Measurements from ENCODE around the gene LRRC8B. TPM values are rescaled to one million over a fixed set of nuclear protein-coding genes. Genes with fewer than 3 reads are reported as not detected.
"Not testable (repeated sequence)": the region's sequence is repeated elsewhere in the genome, so short reads cannot be mapped to it uniquely, and the experiment has no call there.

The LRRC8B gene
- total RNA-seq, 1 donor from 2014 or later: 21.0 TPM

GRCh38 chr1:89607586-89608318 lies 83.1 kb downstream of the LRRC8B start:
- no peak for DNase-seq (ENCODE audit: low spot score)

- no peak for DNase-seq (ENCODE audit: low spot score)
Observed at GRCh38 chr1:89608319-89608983, 83.8 kb downstream of the LRRC8B start.

GRCh38 chr1:89608984-89609725 lies 84.5 kb downstream of the LRRC8B start:
- no peak for DNase-seq (ENCODE audit: low spot score)

GRCh38 chr1:89609781-89610456 lies 85.3 kb downstream of the LRRC8B start:
- no peak for DNase-seq (ENCODE audit: low spot score)

GRCh38 chr1:89610457-89611011 lies 85.9 kb downstream of the LRRC8B start:
- DNase-seq (ENCODE audit: low spot score): no peak

- no peak for DNase-seq (ENCODE audit: low spot score)
Observed at GRCh38 chr1:89611721-89612120, 87.1 kb downstream of the LRRC8B start.

DNA sequence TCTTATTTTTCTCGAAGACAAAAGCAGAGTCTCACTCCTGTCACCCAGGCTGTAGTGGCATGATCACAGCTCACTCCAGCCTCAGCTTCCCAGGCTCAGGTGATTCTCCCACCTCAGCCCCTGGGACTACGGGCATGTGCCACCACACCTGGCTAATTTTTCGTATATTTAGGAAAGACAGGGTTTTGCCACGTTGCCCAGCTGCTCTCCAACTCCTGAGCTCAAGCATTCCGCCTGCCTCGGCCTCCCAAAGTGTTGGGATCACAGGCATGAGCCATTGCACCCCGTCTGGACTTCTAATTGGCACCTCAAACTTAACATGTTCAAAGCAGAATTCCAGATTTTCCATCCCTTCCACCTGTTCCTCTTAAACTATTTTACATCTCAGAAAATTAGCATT lies 89.3 kb downstream of the LRRC8B start:
- no peak for DNase-seq (ENCODE audit: low spot score)

- no peak for DNase-seq (ENCODE audit: low spot score)
Observed at GRCh38 chr1:89615676-89616598, 91.3 kb downstream of the LRRC8B start.

- no peak for DNase-seq (ENCODE audit: low spot score)
Observed at GRCh38 chr1:89616844-89617627, 92.4 kb downstream of the LRRC8B start.

DNA sequence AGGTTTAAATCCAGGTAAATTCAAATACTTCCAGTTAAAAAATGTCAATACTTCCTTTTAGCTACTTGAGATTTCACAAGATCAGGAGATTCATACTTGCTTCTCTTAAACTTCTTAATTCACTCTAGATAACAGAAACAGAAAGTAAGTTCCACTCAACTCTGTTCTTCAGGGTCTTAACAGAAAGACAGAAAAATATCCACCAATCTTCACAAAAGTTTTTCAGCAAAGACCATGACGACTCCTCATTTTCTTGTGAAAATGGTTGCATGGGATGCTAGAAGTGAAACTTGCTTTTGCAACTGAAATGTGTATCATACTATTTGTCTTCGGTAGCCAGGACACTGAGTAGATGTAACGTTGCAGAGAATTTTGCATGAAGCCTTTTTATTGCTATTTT lies 96.0 kb downstream of the LRRC8B start:
- no peak for DNase-seq (ENCODE audit: low spot score)

DNA sequence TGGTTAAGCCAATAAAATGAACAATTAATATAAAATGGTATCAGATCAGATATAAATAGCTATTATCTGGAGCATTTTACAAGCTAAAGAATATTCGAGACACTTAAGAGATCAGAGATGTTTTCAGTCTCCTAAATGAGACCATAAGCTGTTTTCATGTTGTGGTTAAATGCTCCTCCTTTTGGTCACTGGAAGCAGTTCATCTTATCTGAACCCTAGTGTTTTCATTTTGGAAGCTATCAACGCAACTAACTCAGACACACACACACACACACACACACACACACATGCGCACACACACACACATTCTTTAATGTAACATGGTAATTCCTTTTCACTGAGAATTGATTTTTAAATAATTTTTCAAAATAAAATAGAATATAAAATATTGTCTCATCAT lies 98.3 kb downstream of the LRRC8B start:
- no peak for DNase-seq (ENCODE audit: low spot score)

GRCh38 chr1:89624314-89624713 lies 99.7 kb downstream of the LRRC8B start:
- DNase-seq (ENCODE audit: low spot score): no peak

DNA sequence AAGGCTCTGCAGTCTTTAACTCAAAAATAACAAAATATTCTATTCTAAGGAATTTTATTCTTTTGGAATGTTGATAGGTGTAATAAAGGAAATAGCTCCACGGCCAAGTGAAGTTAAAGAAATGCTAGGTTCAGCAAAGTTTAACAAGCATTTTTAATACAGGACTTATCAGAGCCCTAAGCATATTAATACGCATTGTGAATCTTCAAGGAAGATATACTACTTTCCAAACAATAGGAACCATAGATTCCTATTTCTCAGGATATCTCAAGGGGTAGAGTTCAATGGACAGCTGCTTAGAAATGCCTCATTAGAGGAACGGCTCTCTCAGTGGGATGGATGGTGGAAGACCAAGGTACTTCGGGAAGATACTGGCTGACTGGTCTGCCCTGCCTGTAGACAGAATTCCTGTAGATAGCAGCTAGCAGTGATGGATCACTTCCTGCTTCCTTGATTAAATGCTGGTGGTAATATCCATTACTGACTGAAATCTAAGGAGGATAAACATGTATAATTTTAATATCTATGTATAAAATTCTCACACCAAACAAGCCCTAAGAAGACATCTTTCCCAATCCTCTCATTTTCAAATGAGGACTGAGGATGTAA lies 100.2 kb downstream of the LRRC8B start:
- DNase-seq (ENCODE audit: low spot score): no peak

DNA sequence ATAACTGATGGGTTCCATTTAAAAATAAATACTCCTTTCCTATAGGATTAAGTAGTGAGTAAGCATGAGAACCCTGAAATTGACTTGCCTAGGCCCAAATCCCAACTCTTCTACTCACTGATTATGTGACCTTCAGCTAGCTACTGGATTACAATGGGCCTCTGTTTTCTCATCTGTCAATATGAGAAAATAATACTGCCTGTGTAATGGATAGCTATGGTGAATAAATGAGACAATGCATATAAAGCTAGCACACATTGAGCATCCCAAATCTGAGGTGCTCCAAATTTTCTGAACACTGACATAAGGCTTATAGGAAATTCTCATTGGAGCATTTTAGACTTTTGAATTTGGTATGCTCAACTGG lies 103.0 kb downstream of the LRRC8B start:
- DNase-seq (ENCODE audit: low spot score): no peak

- no peak for DNase-seq (ENCODE audit: low spot score)
Observed at GRCh38 chr1:89629146-89629545, 104.5 kb downstream of the LRRC8B start.

DNA sequence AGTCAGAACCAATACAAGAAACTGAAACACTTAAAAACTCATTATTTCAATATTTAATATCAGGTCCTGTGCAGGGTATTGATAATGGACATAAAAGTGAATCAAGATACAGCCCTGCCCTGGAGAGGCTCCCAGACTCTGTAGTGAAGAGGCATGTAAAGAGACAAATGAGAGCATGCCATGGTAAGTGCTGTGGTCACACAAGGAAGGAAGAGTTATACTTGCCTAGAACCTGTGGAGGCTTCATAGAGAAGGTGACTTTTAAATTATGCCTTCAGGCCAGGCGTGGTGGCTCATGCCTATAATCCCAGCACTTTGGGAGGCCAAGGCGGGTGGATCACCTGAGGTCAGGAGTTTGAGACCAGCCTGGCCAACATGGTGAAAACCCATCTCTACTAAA lies 105.0 kb downstream of the LRRC8B start:
- not testable (repeated sequence) for DNase-seq (ENCODE audit: low spot score)

DNA sequence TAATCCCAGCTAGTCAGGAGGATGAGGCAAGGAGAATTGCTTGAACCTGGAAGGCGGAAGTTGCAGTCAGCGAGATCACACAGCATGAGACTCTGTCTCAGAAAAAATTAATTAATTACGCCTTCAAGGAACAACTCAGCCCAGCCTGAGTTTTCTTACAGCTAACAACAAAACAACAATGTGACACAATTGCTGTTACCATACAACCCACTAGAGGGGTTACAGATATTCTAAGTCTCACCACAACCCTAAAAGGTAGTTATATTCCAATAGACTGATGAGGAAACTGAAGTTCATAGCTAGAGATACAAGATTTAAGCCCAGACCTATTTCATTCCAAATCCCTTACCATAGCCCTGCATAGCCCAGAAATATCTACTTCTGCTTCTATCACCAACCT lies 105.4 kb downstream of the LRRC8B start:
- DNase-seq (ENCODE audit: low spot score): no peak

- no peak for DNase-seq (ENCODE audit: low spot score)
Observed at GRCh38 chr1:89631816-89632656, 107.4 kb downstream of the LRRC8B start.

Measured in mucosa of gallbladder (tissue), 1 donor.